GM21390 (cell line): ENCODE results near the gene CABP1.
"Not testable (repeated sequence)": the region's sequence is repeated elsewhere in the genome, so short reads cannot be mapped to it uniquely, and the experiment has no call there.

Experiments
- ATAC-seq: cut with Tn5 transposase; IDR thresholded peaks from one replicate; pipeline ENCODE4 v1.9.1; 2021; ENCODE audit not compliant: unreplicated experiment

The CABP1 gene

GRCh38 chr12:120639771-120640721 lies at the start of gene CABP1:
Gene CABP1 (plus strand): TSS chr12:120640626. CDS start chr12:120640686, 60 bp downstream.
- peak; percentile 74 for ATAC-seq

DNA sequence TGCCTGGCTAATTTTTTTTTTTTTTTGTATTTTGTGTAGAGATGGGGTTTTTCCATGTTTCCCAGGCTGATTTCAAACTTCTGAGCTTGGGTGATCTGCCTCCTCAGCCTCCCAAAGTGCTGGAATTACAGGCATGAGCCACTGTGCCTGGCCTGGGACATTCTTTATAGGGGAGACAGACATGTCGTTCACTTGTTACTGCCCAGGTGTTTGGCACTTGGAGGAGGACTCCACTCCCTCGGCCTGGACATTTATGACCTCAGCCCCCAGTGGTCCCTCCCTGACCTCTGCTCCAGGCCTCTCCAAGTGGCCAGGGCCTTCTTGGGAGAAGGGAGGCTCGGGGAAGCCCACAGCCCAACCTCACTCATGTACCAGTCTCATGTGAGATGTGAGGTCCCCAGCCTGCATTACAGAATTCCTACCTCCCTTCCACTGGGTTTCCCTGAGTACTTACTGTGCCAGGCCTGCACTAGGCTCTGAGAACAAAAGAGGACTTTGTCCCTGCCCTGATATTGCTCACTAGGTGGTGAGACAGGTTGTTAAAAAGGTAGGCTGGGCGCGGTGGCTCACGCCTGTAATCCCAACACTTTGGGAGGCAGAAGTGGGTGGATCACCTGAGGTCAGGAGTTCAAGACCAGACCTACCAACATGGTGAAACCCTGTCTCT lies 49.6 kb upstream of the CABP1 start:
- no peak for ATAC-seq

GRCh38 chr12:120592121-120593049 lies 48.0 kb upstream of the CABP1 start:
- no peak for ATAC-seq

- no peak for ATAC-seq
Measured at GRCh38 chr12:120596901-120597300, 43.5 kb upstream of the CABP1 start.

GRCh38 chr12:120597861-120598260 lies 42.6 kb upstream of the CABP1 start:
- no peak for ATAC-seq

GRCh38 chr12:120598674-120599463 lies 41.6 kb upstream of the CABP1 start:
- no peak for ATAC-seq

GRCh38 chr12:120599672-120600552 lies 40.5 kb upstream of the CABP1 start:
- ATAC-seq = no peak

- not testable (repeated sequence) for ATAC-seq
Measured at GRCh38 chr12:120602416-120602815, 38.0 kb upstream of the CABP1 start.

GRCh38 chr12:120610560-120610959 lies 29.9 kb upstream of the CABP1 start:
- ATAC-seq = no peak

DNA sequence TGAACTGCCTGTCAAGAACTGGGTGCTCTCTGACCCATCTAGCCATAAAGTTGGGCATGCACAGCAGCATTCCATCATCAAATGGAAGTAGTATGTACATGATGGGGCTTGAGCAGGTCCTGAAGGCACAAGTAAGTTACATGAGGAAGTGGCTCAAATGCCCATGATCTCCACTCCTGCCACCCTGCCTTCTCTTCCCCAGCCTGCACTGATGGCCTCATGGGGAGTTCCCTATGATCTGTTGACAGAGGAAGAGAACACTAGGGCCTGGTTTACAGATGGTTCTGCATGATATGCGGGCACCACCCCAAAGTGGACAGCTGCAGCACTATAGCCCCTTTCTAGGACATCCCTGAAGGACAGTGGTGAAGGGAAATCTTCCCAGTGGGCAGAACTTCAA lies 28.9 kb upstream of the CABP1 start:
- ATAC-seq = not testable (repeated sequence)

- ATAC-seq = no peak
Measured at GRCh38 chr12:120614848-120615247, 25.6 kb upstream of the CABP1 start.

DNA sequence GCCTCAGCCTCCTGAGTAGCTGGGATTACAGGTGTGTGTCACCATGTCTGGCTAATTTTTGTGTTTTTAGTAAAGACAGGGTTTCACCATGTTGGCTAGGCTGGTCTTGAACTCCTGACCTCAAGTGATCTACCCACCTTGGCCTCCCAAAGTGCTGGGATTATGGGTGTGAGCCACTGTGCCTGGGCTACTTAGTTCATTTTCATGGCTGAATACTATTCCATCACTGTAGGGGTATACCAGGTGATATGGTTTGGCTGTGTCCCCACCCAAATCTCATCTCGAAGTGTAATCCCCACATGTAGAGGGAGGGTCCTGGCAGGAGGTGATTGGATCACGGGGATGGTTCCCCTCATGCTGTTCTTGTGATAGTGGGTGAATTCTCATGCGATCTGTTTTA lies 23.2 kb upstream of the CABP1 start:
- not testable (repeated sequence) for ATAC-seq

GRCh38 chr12:120617767-120618166 lies 22.7 kb upstream of the CABP1 start:
- ATAC-seq = not testable (repeated sequence)

DNA sequence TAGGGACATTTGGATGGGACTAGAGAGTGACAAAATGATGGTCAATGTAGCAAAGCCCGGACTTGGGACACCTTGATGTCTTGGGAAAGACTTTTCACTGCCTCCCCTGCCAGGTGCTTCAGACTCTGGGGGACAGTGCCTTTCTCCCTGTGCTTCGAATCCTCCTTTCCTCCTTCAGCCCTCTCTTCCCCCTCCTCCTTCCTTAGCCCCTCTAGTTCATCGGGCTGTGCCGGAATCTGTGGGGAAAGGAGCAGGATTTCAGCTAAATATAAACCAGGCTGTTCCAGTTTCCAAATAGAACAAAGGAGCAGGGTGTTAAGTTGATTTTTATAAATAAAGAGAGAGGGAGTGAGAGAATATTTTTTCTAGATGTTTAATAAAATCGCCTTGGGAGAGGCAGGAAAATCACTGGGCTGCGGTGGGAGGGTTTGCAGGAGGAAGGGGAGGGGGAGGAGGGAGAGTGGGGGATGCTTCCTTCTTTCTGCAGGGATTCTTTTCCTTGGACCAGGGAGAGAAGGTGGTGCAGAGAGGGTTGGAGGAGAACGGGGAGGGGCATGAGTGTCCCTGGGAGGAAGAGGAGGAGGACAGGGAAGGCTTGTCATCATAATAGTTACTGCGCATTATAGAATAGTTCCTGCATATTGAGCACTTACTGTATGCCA lies 21.3 kb upstream of the CABP1 start:
- no peak for ATAC-seq

DNA sequence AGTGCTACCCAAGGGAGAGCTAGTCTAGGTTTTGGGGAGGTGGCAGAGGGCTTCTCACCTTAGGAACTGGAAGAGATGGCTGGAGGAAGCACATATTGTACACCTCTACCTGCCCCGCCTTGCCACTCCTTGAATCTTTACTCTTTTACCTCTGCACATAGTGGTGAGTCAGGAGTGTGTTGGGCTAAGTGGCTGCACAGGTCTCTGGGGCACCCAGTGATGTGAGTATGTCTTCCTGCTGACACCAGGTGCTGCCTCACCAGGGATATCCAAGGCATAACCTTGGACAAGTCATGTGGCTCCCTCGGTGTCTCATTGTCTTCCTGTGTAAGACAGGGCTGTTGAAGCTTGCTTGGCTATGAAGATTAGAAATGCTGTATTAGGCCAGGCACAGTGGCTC lies 19.8 kb upstream of the CABP1 start:
- ATAC-seq = no peak

DNA sequence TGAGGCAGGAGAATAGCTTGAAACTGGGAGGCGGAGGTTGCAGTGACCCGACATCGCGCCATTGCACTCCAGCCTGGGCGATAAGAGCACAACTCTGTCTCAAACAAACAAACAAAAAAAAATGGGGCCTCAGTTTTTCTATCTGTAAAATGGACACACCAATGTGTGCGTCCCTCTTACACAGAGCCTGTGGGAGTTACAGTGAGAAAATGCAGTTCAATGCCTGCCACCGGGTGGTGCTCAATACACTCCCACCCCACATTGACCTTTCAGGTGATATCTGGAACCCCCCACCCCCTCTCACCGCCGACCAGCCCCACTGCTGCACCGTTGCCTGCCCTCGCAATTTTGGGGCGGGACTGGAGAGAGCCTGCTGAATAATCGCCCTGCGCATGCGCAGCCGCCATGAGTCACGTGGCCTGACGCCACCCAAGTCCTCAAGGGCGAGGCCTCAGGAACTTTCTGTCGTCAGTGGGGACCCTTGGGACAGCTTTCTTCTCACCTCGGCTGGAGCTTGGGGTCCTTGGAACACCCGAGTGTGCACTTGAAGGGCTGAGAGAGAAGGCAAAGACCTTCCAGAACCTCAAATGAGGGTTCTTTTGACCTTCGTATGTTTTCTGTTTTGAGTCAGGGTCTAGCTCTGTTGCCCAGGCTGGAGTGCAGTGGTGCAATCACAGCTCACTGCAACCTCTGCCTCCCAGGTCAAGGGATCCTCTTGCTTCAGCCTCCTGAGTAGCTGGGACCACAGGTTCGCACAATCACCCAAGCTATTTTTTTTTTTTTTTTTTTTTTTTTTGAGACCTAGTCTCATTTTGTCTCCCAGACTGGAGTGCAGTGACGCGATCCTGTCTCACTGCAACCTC lies 14.6 kb upstream of the CABP1 start:
- ATAC-seq = no peak

GRCh38 chr12:120628919-120629318 lies 11.5 kb upstream of the CABP1 start:
- ATAC-seq = no peak
